Naive thymus-derived CD4-positive, alpha-beta T cell (primary cell): ENCODE results near the gene IQCK. TPM values are rescaled to one million over a fixed set of nuclear protein-coding genes. Genes with fewer than 3 reads are reported as not detected.

Experiments
- ATAC-seq: fragments of 150-1000 bp; cut with Tn5 transposase; 2 replicates; pipeline ENCODE4 v1.10.0; 2021; ENCODE audit warnings: mild to moderate bottlenecking, moderate library complexity
- CTCF ChIA-PET: fragments of 350-600 bp; sonication (Branson Sonifier 250); formaldehyde crosslinking; loops from one replicate; lab custom pipeline; 2021; ENCODE audit warnings: antibody characterized with exemption; lab: Charles Lee
- POLR2A ChIA-PET: fragments of 350-600 bp; sonication (Branson Sonifier 250); formaldehyde crosslinking; loops from one replicate; lab custom pipeline; 2021; ENCODE audit warnings: antibody characterized with exemption, inconsistent platforms; lab: Charles Lee
- DNase-seq, 9 donors: peaks; one replicate each; pipeline versions ENCODE4 v3.0.0 to v3.0.0-alpha.2; 2020 to 2022; ENCODE audit warnings: mixed read lengths in 1 of 9
- H3K27ac ChIP-seq: one replicate; pipeline ENCODE4 v1.7.0; 2013; ENCODE audit warnings: mild to moderate bottlenecking, low read depth, low read length, moderate library complexity
- H3K27me3 ChIP-seq, 2 donors: one replicate each; pipeline ENCODE4 v1.7.0; 2013; ENCODE audit warnings: low read length in 2 of 2, mild to moderate bottlenecking in 2 of 2, moderate library complexity in 2 of 2; ENCODE audit not compliant: control insufficient read depth in 2 of 2, insufficient read depth in 2 of 2
- H3K36me3 ChIP-seq, 3 experiments: 1 replicate in 2 of 3; 2 replicates in 1 of 3; pipeline ENCODE4 v1.7.0; 2013; ENCODE audit warnings: low read length in 3 of 3, mild to moderate bottlenecking in 3 of 3, moderate library complexity in 1 of 3; ENCODE audit not compliant: insufficient read depth in 3 of 3, control insufficient read depth in 2 of 3
- H3K4me1 ChIP-seq, 2 donors: one replicate each; pipeline ENCODE4 v1.7.0; 2013; ENCODE audit warnings: low read length in 2 of 2, mild to moderate bottlenecking in 2 of 2, moderate library complexity in 1 of 2; ENCODE audit not compliant: control insufficient read depth in 2 of 2, insufficient read depth in 2 of 2
- H3K4me3 ChIP-seq: 2 replicates; pipeline ENCODE4 v1.7.0; 2013; ENCODE audit warnings: mild to moderate bottlenecking, low read length
- H3K9me3 ChIP-seq, 3 experiments: 1 replicate in 2 of 3; 2 replicates in 1 of 3; pipeline ENCODE4 v1.7.0; 2013; ENCODE audit warnings: low read length in 3 of 3; ENCODE audit not compliant: control insufficient read depth in 2 of 3
- H3K27ac Mint-ChIP-seq, 9 donors: one replicate each; pipeline ENCODE4 v1.8.0; 2020 to 2022; ENCODE audit warnings: mixed read lengths in 9 of 9, mild to moderate bottlenecking in 8 of 9, moderate library complexity in 5 of 9, inconsistent platforms in 2 of 9
- H3K27me3 Mint-ChIP-seq, 5 donors: one replicate each; pipeline ENCODE4 v1.8.0; 2021 to 2022; ENCODE audit warnings: mixed read lengths in 5 of 5, mild to moderate bottlenecking in 1 of 5
- H3K36me3 Mint-ChIP-seq, 5 donors: one replicate each; pipeline ENCODE4 v1.8.0; 2020 to 2022; ENCODE audit warnings: mixed read lengths in 5 of 5, mild to moderate bottlenecking in 3 of 5, inconsistent platforms in 1 of 5
- H3K4me1 Mint-ChIP-seq, 7 donors: one replicate each; pipeline ENCODE4 v1.8.0; 2020 to 2022; ENCODE audit warnings: mixed read lengths in 7 of 7, mild to moderate bottlenecking in 3 of 7, inconsistent platforms in 1 of 7
- H3K4me3 Mint-ChIP-seq, 10 donors: one replicate each; pipeline ENCODE4 v1.8.0; 2020 to 2022; ENCODE audit warnings: mild to moderate bottlenecking in 10 of 10, mixed read lengths in 10 of 10, moderate library complexity in 6 of 10, inconsistent platforms in 2 of 10
- H3K9me3 Mint-ChIP-seq, 11 donors: one replicate each; pipeline ENCODE4 v1.8.0; 2020 to 2022; ENCODE audit warnings: mixed read lengths in 11 of 11, mild to moderate bottlenecking in 4 of 11, inconsistent platforms in 1 of 11, moderate library complexity in 1 of 11
- intact Hi-C, 2 donors: fragments of 100-400 bp; cut with micrococcal nuclease; formaldehyde crosslinking; loops; one replicate each; pipeline ENCODE4 v1.15.1; 2023
- polyA plus RNA-seq, 2 donors: library from polyadenylated mRNA; unstranded; fragments of 300-500 nt; fragmentation: Illumina TruSeq; gene quantifications; one replicate each; pipeline ENCODE4 v1.2.3, GENCODE V29; 2021
- total RNA-seq, 6 experiments: library from RNA in 5 of 6; stranded (reverse) in 5 of 6; gene quantifications; 1 replicate in 5 of 6; 2 replicates in 1 of 6; pipeline ENCODE4 v1.2.3 and lab custom pipeline; 2021 to 2026

IQCK gene
- total and polyA plus RNA-seq, 7 experiments from 2014 or later = 0.48 to 5.0 (median 3.4) TPM

DNA sequence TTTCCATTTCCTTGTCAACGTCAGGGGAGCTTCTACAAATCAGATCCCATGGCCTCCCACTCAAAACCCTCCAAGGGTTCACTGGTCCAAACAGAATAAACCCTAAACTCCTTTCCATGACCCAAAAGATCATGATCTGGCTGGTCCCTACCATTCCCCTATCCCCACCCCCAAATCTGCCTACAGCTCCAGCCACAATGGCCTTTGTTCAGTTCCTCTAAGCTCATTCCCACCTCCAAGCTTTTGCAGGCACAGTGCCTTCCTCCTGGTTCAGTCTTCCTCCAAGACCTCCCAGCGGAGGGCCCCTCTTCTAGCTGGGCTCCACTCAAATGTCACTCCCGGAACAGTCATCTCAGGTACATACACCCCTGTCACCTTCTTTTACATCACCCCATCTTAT, 164.6 kb downstream of the IQCK start:
- Mint-ChIP-seq H3K27me3 (peaks cover 4 to 43% (median 13%) of the 10 kb centered on the region in 5 donors), H3K4me1 (peaks cover 12 to 29% (median 22%) of the 10 kb centered on the region in 7 donors), H3K27ac (peak overlapping the region in 1 of 9 donors; percentile 51), H3K4me3 (peak overlapping the region; percentile 12 to 96 (median 80)), H3K9me3 (no peaks in the 10 kb centered on the region), H3K36me3 (peaks cover 0 to 4% (median 0%) of the 10 kb centered on the region in 5 donors)
- Histone ChIP-seq H3K27me3 (peaks cover 0 to 12% of the 10 kb centered on the region in 2 donors), H3K27ac (no peak overlapping the region), H3K4me3 (no peak overlapping the region), H3K9me3 (no peaks in the 10 kb centered on the region), H3K36me3 (no peaks in the 10 kb centered on the region), H3K4me1 (peaks cover 9 to 23% of the 10 kb centered on the region in 2 donors)
- ChIA-PET CTCF (interaction anchor here (0.8 to 1.4 kb wide), 3 partner anchors 42 to 284 kb away, joined by 3 to 8 read pairs (median 4); no protein-coding TSS in a partner anchor), POLR2A (no interaction called here)
- ATAC-seq = no peak
- DNase-seq = no peak
- intact Hi-C loops = no loop called here

DNA sequence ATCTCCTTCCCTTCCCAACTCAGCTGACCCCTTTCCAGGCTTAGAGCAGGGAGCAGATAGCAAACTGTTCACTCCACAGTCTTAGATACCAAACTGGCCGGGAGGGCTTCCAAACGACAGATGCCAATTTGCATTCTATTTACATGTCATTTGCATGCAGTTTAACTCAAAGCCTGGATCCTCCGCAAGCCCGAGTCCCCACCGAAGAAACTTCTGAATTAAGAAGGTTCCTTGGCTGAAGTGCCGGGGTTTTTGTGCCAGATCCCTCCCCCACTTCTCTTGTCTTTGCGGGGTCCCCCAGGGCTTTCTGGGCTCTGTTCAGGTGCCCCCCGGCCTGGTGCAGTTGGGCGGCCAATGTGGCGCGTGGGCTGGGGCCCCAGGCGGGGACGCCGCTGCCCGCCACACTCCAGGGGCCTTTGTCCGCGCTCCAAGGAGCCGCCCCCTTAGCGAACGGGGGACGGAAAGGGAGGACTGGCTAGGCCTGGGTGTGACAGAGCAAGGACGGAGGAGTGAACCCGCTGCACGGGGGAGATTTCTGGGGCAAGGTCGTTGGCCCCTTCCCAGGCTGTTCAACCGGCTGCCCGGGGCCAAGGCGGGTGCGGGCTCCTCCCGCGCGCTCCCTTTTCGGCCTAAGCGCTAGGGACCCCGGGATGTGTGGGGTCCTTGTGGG, 165.4 kb downstream of the IQCK start:
- Histone ChIP-seq H3K27ac (no peak overlapping the region), H3K27me3 (peaks cover 0 to 12% of the 10 kb centered on the region in 2 donors), H3K36me3 (no peaks in the 10 kb centered on the region), H3K4me3 (peak overlapping the region; percentile 43), H3K9me3 (no peaks in the 10 kb centered on the region), H3K4me1 (peaks cover 9 to 23% of the 10 kb centered on the region in 2 donors)
- peaks cover 4 to 43% (median 13%) of the 10 kb centered on the region in 5 donors for H3K27me3 Mint-ChIP-seq
- intact Hi-C loops = no loop called here
- peak overlapping the region in 1 of 9 donors; percentile 5 for H3K27ac Mint-ChIP-seq
- peak overlapping the region; percentile 72 to 96 (median 82) for H3K4me3 Mint-ChIP-seq
- POLR2A ChIA-PET = no interaction called here
- CTCF ChIA-PET = interaction anchor here (1.6 kb wide), 1 partner anchor 328 kb away, joined by 8 read pairs; the partner anchor contains the start of gene VPS35L
- H3K4me1 Mint-ChIP-seq = peaks cover 12 to 29% (median 22%) of the 10 kb centered on the region in 7 donors
- H3K9me3 Mint-ChIP-seq = no peaks in the 10 kb centered on the region
- peaks cover 0 to 3% (median 0%) of the 10 kb centered on the region in 5 donors for H3K36me3 Mint-ChIP-seq
- peak in 3 of 9 donors; percentile 10 to 20 (median 18) for DNase-seq
- no peak for ATAC-seq

DNA sequence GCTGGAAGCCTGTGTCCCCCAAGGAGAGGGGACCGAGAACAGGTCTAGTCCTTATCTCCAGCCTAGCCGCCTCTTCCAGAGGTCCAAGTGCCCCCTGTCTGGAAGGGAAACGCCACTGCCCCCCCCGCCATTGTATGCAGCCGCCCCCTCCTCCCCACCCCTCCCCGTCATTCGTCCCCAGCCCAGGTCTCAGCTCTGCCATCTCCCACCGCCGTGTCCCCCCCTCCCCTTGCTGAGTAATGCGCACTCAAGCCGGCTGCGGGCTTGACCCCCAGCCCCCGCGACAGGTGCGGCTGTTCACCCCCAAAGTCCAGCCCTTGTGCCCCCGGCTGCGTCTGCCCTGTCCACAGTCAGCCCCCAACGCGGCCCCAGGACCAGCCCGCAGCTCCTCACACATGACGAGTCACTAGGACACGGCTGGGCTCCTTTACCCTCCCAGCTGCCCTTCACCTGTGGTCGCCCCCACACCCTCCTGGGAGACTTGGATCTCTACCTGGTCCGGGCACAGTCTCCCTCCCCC, 166.0 kb downstream of the IQCK start:
- Mint-ChIP-seq H3K27me3 (peaks cover 4 to 43% (median 13%) of the 10 kb centered on the region in 5 donors), H3K9me3 (no peaks in the 10 kb centered on the region), H3K27ac (no peak overlapping the region), H3K4me1 (peaks cover 12 to 29% (median 22%) of the 10 kb centered on the region in 7 donors), H3K4me3 (peak overlapping the region; percentile 72 to 96 (median 82)), H3K36me3 (no peaks in the 10 kb centered on the region)
- H3K4me1 ChIP-seq = peaks cover 9 to 23% of the 10 kb centered on the region in 2 donors
- ChIA-PET CTCF (interaction anchor here (1.1 to 1.6 kb wide), 2 partner anchors 282 to 329 kb away, joined by 3 to 8 read pairs; partner anchors contain the start of gene VPS35L), POLR2A (no interaction called here)
- peak overlapping the region; percentile 51 for H3K4me3 ChIP-seq
- H3K27ac ChIP-seq = peak overlapping the region; percentile 45
- intact Hi-C loops = loop anchor here (1.0 to 2.0 kb wide), 2 partner anchors 165 to 817 kb away; partner anchors contain the start of genes IQCK (in 2 of the 2), KNOP1 (in 2 of the 2) and COQ7 (in 1 of the 2)
- H3K9me3 ChIP-seq = no peaks in the 10 kb centered on the region
- H3K27me3 ChIP-seq = peaks cover 0 to 12% of the 10 kb centered on the region in 2 donors
- DNase-seq = no peak
- no peak for ATAC-seq
- H3K36me3 ChIP-seq = no peaks in the 10 kb centered on the region

DNA sequence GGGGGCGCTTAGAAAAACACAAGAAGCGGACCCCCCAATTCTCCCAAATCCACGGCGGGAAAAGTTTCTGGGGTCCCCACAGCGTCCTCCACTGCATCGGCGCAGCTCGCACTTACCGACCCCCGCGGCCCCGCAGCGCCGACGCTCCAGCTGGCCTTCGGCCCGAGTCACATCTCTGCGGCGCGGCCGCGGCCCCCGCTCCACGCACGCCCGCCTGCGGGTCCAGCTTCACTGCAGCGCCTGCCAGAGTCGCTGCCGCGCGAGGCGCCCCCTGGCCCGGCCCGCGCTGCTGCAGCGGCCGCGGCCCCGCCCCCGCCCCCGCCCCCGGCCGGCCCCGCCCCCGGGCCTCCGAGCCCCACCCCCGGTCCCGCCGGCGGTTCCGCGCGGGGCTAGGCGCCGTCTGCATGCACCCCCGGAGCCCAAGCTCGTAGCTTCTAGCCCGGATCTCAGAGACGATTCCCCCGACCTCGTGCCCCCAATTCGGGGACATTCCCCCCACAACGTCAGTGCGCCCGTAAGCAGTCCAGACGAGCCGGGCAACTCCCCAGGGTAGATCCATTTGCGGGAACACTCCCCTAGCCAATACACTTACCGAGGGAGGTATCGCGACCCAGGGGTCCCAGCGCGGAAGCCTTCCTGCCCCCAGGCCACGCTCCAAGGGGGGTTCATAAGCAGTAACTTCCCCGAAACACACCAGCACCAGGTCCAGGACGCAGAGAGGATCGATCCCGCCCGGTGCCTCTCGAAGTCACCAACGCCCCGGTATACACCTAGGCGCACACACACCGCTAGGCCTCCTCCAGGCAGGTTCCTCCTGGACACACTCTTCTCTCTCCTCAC, 166.8 kb downstream of the IQCK start, which contains the start of gene GPRC5B:
Gene GPRC5B, minus strand, starts transcription at position 238 of the 840 bp plus-strand sequence. CDS start 12,003 bp downstream, outside the sequence.
- H3K4me3 ChIP-seq = peak within 1 kb of the TSS; percentile 70
- peaks cover 9 to 23% of the 10 kb centered on the region in 2 donors for H3K4me1 ChIP-seq
- peaks cover 0 to 12% of the 10 kb centered on the region in 2 donors for H3K27me3 ChIP-seq
- intact Hi-C loops = loop anchor here (1.0 to 5.0 kb wide), 3 partner anchors 166 to 818 kb away; partner anchors contain the start of genes IQCK (in 2 of the 2), KNOP1 (in 2 of the 2) and COQ7 (in 1 of the 2)
- no peaks in the 10 kb centered on the region for H3K36me3 ChIP-seq
- Mint-ChIP-seq H3K36me3 (no peaks in the 10 kb centered on the region), H3K4me1 (peaks cover 12 to 29% (median 22%) of the 10 kb centered on the region in 7 donors), H3K9me3 (no peaks in the 10 kb centered on the region), H3K27me3 (peaks cover 4 to 43% (median 13%) of the 10 kb centered on the region in 5 donors), H3K27ac (peak within 1 kb of the TSS in 7 of 9 donors; percentile 9 to 86 (median 57)), H3K4me3 (peak within 1 kb of the TSS; percentile 84 to 96 (median 90))
- POLR2A ChIA-PET = no interaction called here
- H3K9me3 ChIP-seq = no peaks in the 10 kb centered on the region
- CTCF ChIA-PET = interaction anchor here (0.7 to 1.6 kb wide), 3 partner anchors 283 to 329 kb away, joined by 3 to 8 read pairs (median 4); partner anchors contain the start of gene VPS35L
- H3K27ac ChIP-seq = peak within 1 kb of the TSS; percentile 45
- ATAC-seq (peak; percentile 84), DNase-seq (peak; percentile 26 to 67 (median 53))

DNA sequence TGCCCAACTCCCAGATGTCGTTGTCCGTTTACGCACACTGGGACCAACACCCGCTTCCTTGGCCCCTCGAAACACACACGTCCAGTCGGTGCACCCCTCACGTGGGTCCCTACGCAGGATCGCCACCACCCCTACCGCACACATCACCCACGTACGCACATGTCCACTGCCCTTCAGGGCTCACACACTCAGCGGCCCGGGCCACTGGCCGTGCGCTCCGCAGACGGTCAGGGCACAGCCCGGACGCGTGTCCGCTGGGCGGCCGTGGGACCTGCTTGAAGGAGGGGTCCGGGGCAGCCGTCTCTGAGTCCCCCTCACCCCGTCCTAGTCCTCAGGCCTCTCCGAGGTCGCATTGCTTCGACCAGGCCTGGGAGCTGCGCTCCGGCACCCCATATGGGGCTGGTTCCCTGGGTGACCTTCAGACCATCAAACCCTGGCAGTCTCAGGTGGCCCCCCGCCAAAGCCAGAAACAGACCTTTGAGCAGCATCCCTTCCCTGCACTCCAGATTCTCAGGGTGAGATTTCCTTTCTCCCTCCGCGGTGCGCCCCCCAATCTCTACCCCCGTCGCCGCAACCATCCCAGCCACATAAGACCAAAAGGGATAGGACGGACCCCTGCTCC, 167.5 kb downstream of the IQCK start:
- H3K4me1 ChIP-seq = peaks cover 9 to 23% of the 10 kb centered on the region in 2 donors
- Mint-ChIP-seq H3K27me3 (peaks cover 4 to 43% (median 13%) of the 10 kb centered on the region in 5 donors), H3K27ac (peak overlapping the region in 7 of 9 donors; percentile 9 to 86 (median 57)), H3K36me3 (no peaks in the 10 kb centered on the region), H3K4me3 (peak overlapping the region; percentile 84 to 96 (median 90)), H3K9me3 (no peaks in the 10 kb centered on the region), H3K4me1 (peaks cover 12 to 29% (median 22%) of the 10 kb centered on the region in 7 donors)
- CTCF ChIA-PET = interaction anchor here (1.4 to 4.6 kb wide), 3 partner anchors 286 to 305 kb away, joined by 4 to 49 read pairs (median 5); no protein-coding TSS in a partner anchor
- H3K27ac ChIP-seq = peak overlapping the region; percentile 39
- POLR2A ChIA-PET = interaction anchor here (1.4 kb wide), 1 partner anchor 330 kb away, joined by 4 read pairs; the partner anchor contains the start of gene VPS35L
- no peaks in the 10 kb centered on the region for H3K36me3 ChIP-seq
- peaks cover 0 to 12% of the 10 kb centered on the region in 2 donors for H3K27me3 ChIP-seq
- H3K9me3 ChIP-seq = no peaks in the 10 kb centered on the region
- DNase-seq (peak in 3 of 9 donors; percentile 13 to 29 (median 14)), ATAC-seq (no peak)
- H3K4me3 ChIP-seq = peak overlapping the region; percentile 70
- intact Hi-C loops = loop anchor here (1.0 to 5.0 kb wide), 8 partner anchors 167 to 798 kb away; partner anchors contain the start of genes IQCK (in 2 of the 2), KNOP1 (in 2 of the 2) and VPS35L (in 1 of the 2)
